Measurements from ENCODE around the gene DOK5. TPM values are rescaled to one million over a fixed set of nuclear protein-coding genes. Genes with fewer than 3 reads are reported as not detected.

Gene DOK5
- total RNA-seq, 1 experiment from 2014 or later, result not detected

GRCh38 chr20:54643761-54644160 lies 168.4 kb downstream of the DOK5 start:
- H3K27ac Mint-ChIP-seq (ENCODE audit: unreplicated experiment), result no peak overlapping the region
- no peaks in the 10 kb centered on the region for H3K27me3 ChIP-seq (replicated peaks; ENCODE audit: control insufficient read depth, insufficient read depth, low read length)
- ChIA-PET CTCF (no interaction called here), POLR2A (no interaction called here)
- DNase-seq, result no peak
- no peaks in the 10 kb centered on the region for H3K4me1 ChIP-seq
- H3K9me3 ChIP-seq, result no peaks in the 10 kb centered on the region
- no peaks in the 10 kb centered on the region for H3K4me1 Mint-ChIP-seq (ENCODE audit: low read depth, unreplicated experiment)
- no peaks in the 10 kb centered on the region for H3K36me3 ChIP-seq (ENCODE audit: control insufficient read depth, insufficient read depth, low read length)
- TF ChIP-seq CTCF (IDR thresholded peaks at IDR 0.05; ENCODE audit: insufficient read depth in 1 of 2, low read depth in 1 of 2, low read length in 1 of 2, severe bottlenecking in 1 of 2, unreplicated experiment in 1 of 2), result no peak
- intact Hi-C loops (cut with micrococcal nuclease; ENCODE audit: unreplicated experiment), result no loop called here
- H3K36me3 Mint-ChIP-seq (ENCODE audit: insufficient read depth, unreplicated experiment), result no peaks in the 10 kb centered on the region
- BruUV-seq (replicated peaks), result no TSS peak
- no peaks in the 10 kb centered on the region for H3K9me3 Mint-ChIP-seq (ENCODE audit: unreplicated experiment)
- H3K27me3 Mint-ChIP-seq (ENCODE audit: insufficient read depth, unreplicated experiment), result peaks cover 5% of the 10 kb centered on the region
- H3K4me3 ChIP-seq (ENCODE audit: low read depth, low read length), result no peak overlapping the region
- no peak overlapping the region for H3K4me3 Mint-ChIP-seq (ENCODE audit: unreplicated experiment)

- Histone ChIP-seq H3K27me3 (replicated peaks; ENCODE audit: control insufficient read depth, insufficient read depth, low read length) (no peaks in the 10 kb centered on the region), H3K9me3 (no peaks in the 10 kb centered on the region), H3K36me3 (ENCODE audit: control insufficient read depth, insufficient read depth, low read length) (no peaks in the 10 kb centered on the region), H3K4me3 (ENCODE audit: low read depth, low read length) (no peak overlapping the region), H3K4me1 (peaks cover 7% of the 10 kb centered on the region)
- Mint-ChIP-seq H3K27ac (ENCODE audit: unreplicated experiment) (no peak overlapping the region), H3K4me3 (ENCODE audit: unreplicated experiment) (no peak overlapping the region), H3K36me3 (ENCODE audit: insufficient read depth, unreplicated experiment) (no peaks in the 10 kb centered on the region), H3K9me3 (ENCODE audit: unreplicated experiment) (no peaks in the 10 kb centered on the region), H3K27me3 (ENCODE audit: insufficient read depth, unreplicated experiment) (no peaks in the 10 kb centered on the region), H3K4me1 (ENCODE audit: low read depth, unreplicated experiment) (no peaks in the 10 kb centered on the region)
- CTCF ChIA-PET, result interaction anchor here (0.7 to 1.3 kb wide), 4 partner anchors 112 to 1539 kb away, joined by 4 to 11 read pairs (median 4); partner anchors contain the start of gene PFDN4
- no TSS peak for BruUV-seq (replicated peaks)
- intact Hi-C loops (cut with micrococcal nuclease; ENCODE audit: unreplicated experiment), result loop anchor here (5.0 kb wide), 1 partner anchor 113 kb away; no protein-coding TSS in a partner anchor
- POLR2A ChIA-PET, result no interaction called here
- no peak for TF ChIP-seq CTCF (IDR thresholded peaks at IDR 0.05; ENCODE audit: insufficient read depth in 1 of 2, low read depth in 1 of 2, low read length in 1 of 2, severe bottlenecking in 1 of 2, unreplicated experiment in 1 of 2)
- DNase-seq, result no peak
These were observed 170.2 kb downstream of the DOK5 start for GRCh38 chr20:54645445-54646155.

GRCh38 chr20:54646156-54646517 lies 170.7 kb downstream of the DOK5 start:
- ChIA-PET POLR2A (no interaction called here), CTCF (interaction anchor here (0.7 to 1.3 kb wide), 4 partner anchors 113 to 1539 kb away, joined by 4 to 11 read pairs (median 4); partner anchors contain the start of gene PFDN4)
- no peak overlapping the region for H3K4me3 Mint-ChIP-seq (ENCODE audit: unreplicated experiment)
- Histone ChIP-seq H3K9me3 (no peaks in the 10 kb centered on the region), H3K4me3 (ENCODE audit: low read depth, low read length) (no peak overlapping the region), H3K36me3 (ENCODE audit: control insufficient read depth, insufficient read depth, low read length) (no peaks in the 10 kb centered on the region), H3K27me3 (replicated peaks; ENCODE audit: control insufficient read depth, insufficient read depth, low read length) (no peaks in the 10 kb centered on the region), H3K4me1 (peaks cover 7% of the 10 kb centered on the region)
- H3K4me1 Mint-ChIP-seq (ENCODE audit: low read depth, unreplicated experiment), result no peaks in the 10 kb centered on the region
- no peaks in the 10 kb centered on the region for H3K36me3 Mint-ChIP-seq (ENCODE audit: insufficient read depth, unreplicated experiment)
- no peaks in the 10 kb centered on the region for H3K9me3 Mint-ChIP-seq (ENCODE audit: unreplicated experiment)
- BruUV-seq (replicated peaks), result no TSS peak
- intact Hi-C loops (cut with micrococcal nuclease; ENCODE audit: unreplicated experiment), result loop anchor here (5.0 kb wide), 1 partner anchor 114 kb away; no protein-coding TSS in a partner anchor
- no peak for DNase-seq
- TF ChIP-seq CTCF (IDR thresholded peaks at IDR 0.05; ENCODE audit: insufficient read depth in 1 of 2, low read depth in 1 of 2, low read length in 1 of 2, severe bottlenecking in 1 of 2, unreplicated experiment in 1 of 2), result no peak
- H3K27ac Mint-ChIP-seq (ENCODE audit: unreplicated experiment), result no peak overlapping the region
- H3K27me3 Mint-ChIP-seq (ENCODE audit: insufficient read depth, unreplicated experiment), result peaks cover 3% of the 10 kb centered on the region
